H1 (cell line): ENCODE results near the gene SCART1. TPM values are rescaled to one million over a fixed set of nuclear protein-coding genes. Genes with fewer than 3 reads are reported as not detected.

Experiments
- CTCF ChIA-PET: fragments of 300-600 bp; sonication (Branson Sonifier 250); formaldehyde crosslinking; loops from one replicate; lab custom pipeline; 2021; ENCODE audit not compliant: partially characterized antibody; lab: Charles Lee
- POLR2A ChIA-PET: fragments of 300-600 bp; sonication (Branson Sonifier 250); formaldehyde crosslinking; loops from one replicate; lab custom pipeline; 2021; ENCODE audit warnings: inconsistent platforms; ENCODE audit not compliant: partially characterized antibody; lab: Charles Lee
- DNase-seq, 2 experiments: peaks; one replicate each; pipeline versions ENCODE4 v3.0.0 to v3.0.0-alpha.2; 2010 to 2022; ENCODE audit warnings: low spot score in 2 of 2, low read depth in 1 of 2, mixed read lengths in 1 of 2
- FAIRE-seq: peaks from 2 replicates; lab custom pipeline; 2011; peaks lifted over from hg19 to GRCh38; lab: Jason Lieb, UNC
- H2AFZ ChIP-seq: 2 replicates; pipeline ENCODE4 v1.8.1; 2012; ENCODE audit warnings: low read length, inconsistent platforms
- H2AK5ac ChIP-seq: 2 replicates; pipeline ENCODE4 v1.6.1; 2013; ENCODE audit warnings: low read depth, low read length
- H2BK120ac ChIP-seq: replicated peaks from 2 replicates; pipeline ENCODE3; 2013; ENCODE audit warnings: low read depth, low read length, inconsistent platforms
- H2BK12ac ChIP-seq: 2 replicates; pipeline ENCODE4 v1.6.1; 2013; ENCODE audit warnings: low read depth, low read length
- H2BK15ac ChIP-seq: 2 replicates; pipeline ENCODE4 v1.6.1; 2013; ENCODE audit warnings: low read length
- H2BK20ac ChIP-seq: 2 replicates; pipeline ENCODE4 v1.6.1; 2013; ENCODE audit warnings: low read length
- H2BK5ac ChIP-seq: 2 replicates; pipeline ENCODE4 v1.6.1; 2013; ENCODE audit warnings: low read depth, low read length
- H3K14ac ChIP-seq: 2 replicates; pipeline ENCODE4 v1.6.1; 2013; ENCODE audit warnings: inconsistent platforms; ENCODE audit not compliant: insufficient read length
- H3K18ac ChIP-seq: 2 replicates; pipeline ENCODE4 v1.6.1; 2013; ENCODE audit warnings: low read length; ENCODE audit errors: extremely low read depth
- H3K23ac ChIP-seq: 2 replicates; pipeline ENCODE4 v1.6.1; 2013; ENCODE audit warnings: inconsistent platforms; ENCODE audit not compliant: insufficient read length
- H3K23me2 ChIP-seq: 2 replicates; pipeline ENCODE4 v1.6.1; 2013; ENCODE audit warnings: low read depth, low read length
- H3K27ac ChIP-seq: 2 replicates; pipeline ENCODE4 v1.6.1; 2011; ENCODE audit warnings: low read depth, low read length, inconsistent platforms
- H3K27me3 ChIP-seq, 4 experiments: replicated peaks in 1 of 4; 1 replicate in 1 of 4; 2 replicates in 3 of 4; pipeline versions ENCODE4 v1.6.1 to v1.8.1; 2011 to 2013; ENCODE audit warnings: low read length in 3 of 4, mild to moderate bottlenecking in 3 of 4, inconsistent platforms in 2 of 4, mixed read lengths in 2 of 4, moderate library complexity in 1 of 4; ENCODE audit not compliant: control insufficient read depth in 3 of 4, insufficient read depth in 3 of 4; ENCODE audit errors: extremely low read depth in 1 of 4
- H3K36me3 ChIP-seq, 4 experiments: 2 replicates each; pipeline versions ENCODE4 v1.6.1 to v1.8.1; 2011 to 2013; ENCODE audit warnings: mild to moderate bottlenecking in 4 of 4, low read length in 3 of 4, moderate library complexity in 2 of 4, control low read depth in 1 of 4, inconsistent platforms in 1 of 4; ENCODE audit not compliant: insufficient read depth in 4 of 4, control insufficient read depth in 2 of 4
- H3K4ac ChIP-seq: replicated peaks from 2 replicates; pipeline ENCODE3; 2013; ENCODE audit warnings: low read length, low read depth, mixed read lengths, inconsistent platforms; ENCODE audit not compliant: insufficient read length
- H3K4me1 ChIP-seq, 4 experiments: replicated peaks in 1 of 4; 1 replicate in 1 of 4; 2 replicates in 3 of 4; pipeline versions ENCODE4 v1.6.1 to v1.8.1; 2011 to 2013; ENCODE audit warnings: low read length in 3 of 4, inconsistent platforms in 2 of 4, mixed read lengths in 1 of 4; ENCODE audit not compliant: insufficient read depth in 4 of 4, control insufficient read depth in 3 of 4
- H3K4me2 ChIP-seq, 2 experiments: 2 replicates each; pipeline versions ENCODE4 v1.6.1 to v1.8.1; 2011 to 2013; ENCODE audit warnings: low read depth in 2 of 2, low read length in 2 of 2, control low read depth in 1 of 2, inconsistent platforms in 1 of 2, mild to moderate bottlenecking in 1 of 2; ENCODE audit not compliant: insufficient read depth in 1 of 2
- H3K4me3 ChIP-seq, 4 experiments: fragments of 200-600, 300-600 bp in 1 of 4; sonication (generic), shearing (Covaris generic), sonication (Bioruptor Twin) in 1 of 4; 2 replicates each; pipeline versions ENCODE4 v1.5.1 to v1.8.1; 2011 to 2016; ENCODE audit warnings: low read length in 4 of 4, low read depth in 3 of 4, control low read depth in 2 of 4, inconsistent platforms in 2 of 4, mild to moderate bottlenecking in 2 of 4, mixed read lengths in 1 of 4, moderate library complexity in 1 of 4; ENCODE audit not compliant: insufficient read depth in 2 of 4; ENCODE audit errors: extremely low read depth in 1 of 4
- H3K56ac ChIP-seq: replicated peaks from 2 replicates; pipeline ENCODE3; 2013; ENCODE audit warnings: low read depth, mild to moderate bottlenecking, mixed read lengths, low read length, inconsistent platforms; ENCODE audit not compliant: insufficient read length
- H3K79me1 ChIP-seq: 2 replicates; pipeline ENCODE4 v1.6.1; 2013; ENCODE audit warnings: low read depth, low read length, control low read depth
- H3K79me2 ChIP-seq, 2 experiments: 2 replicates each; pipeline versions ENCODE4 v1.6.1 to v1.8.1; 2012 to 2013; ENCODE audit warnings: low read length in 2 of 2, mild to moderate bottlenecking in 2 of 2, inconsistent platforms in 1 of 2; ENCODE audit not compliant: insufficient read depth in 2 of 2, control insufficient read depth in 1 of 2
- H3K9ac ChIP-seq, 4 experiments: replicated peaks in 1 of 4; 1 replicate in 1 of 4; 2 replicates in 3 of 4; pipeline versions ENCODE4 v1.6.1 to v1.8.1; 2011 to 2013; ENCODE audit warnings: low read depth in 3 of 4, low read length in 3 of 4, control low read depth in 2 of 4, mild to moderate bottlenecking in 2 of 4, moderate library complexity in 2 of 4, inconsistent platforms in 1 of 4; ENCODE audit errors: extremely low read depth in 1 of 4
- H3K9me3 ChIP-seq, 2 experiments: 2 replicates each; pipeline versions ENCODE4 v1.6.1 to v1.8.1; 2012 to 2013; ENCODE audit warnings: mild to moderate bottlenecking in 2 of 2, moderate library complexity in 2 of 2, control low read depth in 1 of 2, inconsistent platforms in 1 of 2, low read depth in 1 of 2, low read length in 1 of 2, mixed read lengths in 1 of 2; ENCODE audit not compliant: insufficient read depth in 2 of 2
- H4K20me1 ChIP-seq, 2 experiments: replicated peaks in 1 of 2; 2 replicates each; pipeline versions ENCODE3 to v1.8.1; 2011 to 2013; ENCODE audit warnings: inconsistent platforms in 2 of 2, low read length in 2 of 2, mild to moderate bottlenecking in 1 of 2; ENCODE audit not compliant: insufficient read depth in 2 of 2, control insufficient read depth in 1 of 2
- H4K5ac ChIP-seq: 2 replicates; pipeline ENCODE4 v1.6.1; 2013; ENCODE audit warnings: low read length, low read depth, mixed read lengths, inconsistent platforms; ENCODE audit not compliant: insufficient read length
- H4K8ac ChIP-seq: 2 replicates; pipeline ENCODE4 v1.8.0; 2013; ENCODE audit warnings: mild to moderate bottlenecking, moderate library complexity, low read length, inconsistent platforms; ENCODE audit not compliant: insufficient read depth; ENCODE audit errors: extremely low read depth
- H4K91ac ChIP-seq: replicated peaks from 2 replicates; pipeline ENCODE3; 2013; ENCODE audit warnings: low read length, mixed read lengths, inconsistent platforms; ENCODE audit not compliant: insufficient read length
- ATF2 ChIP-seq: IDR thresholded peaks from 2 replicates; pipeline ENCODE4 v1.6.1; 2012; ENCODE audit warnings: low read length, inconsistent platforms
- BRCA1 ChIP-seq: IDR thresholded peaks from 2 replicates; pipeline ENCODE4 v1.6.1; 2012; ENCODE audit warnings: low read depth, low read length, improper control_type of control experiment
- CTBP2 ChIP-seq: IDR thresholded peaks from 2 replicates; pipeline ENCODE4 v1.7.0; 2011; ENCODE audit warnings: borderline replicate concordance, mild to moderate bottlenecking, moderate library complexity, mixed read lengths, low read length; ENCODE audit not compliant: insufficient read depth, insufficient read length
- FOSL1 ChIP-seq: IDR thresholded peaks from 2 replicates; pipeline ENCODE4 v1.6.1; 2011; ENCODE audit warnings: mild to moderate bottlenecking, low read depth, low read length, moderate library complexity; ENCODE audit not compliant: insufficient read depth
- RAD21 ChIP-seq, 2 experiments: IDR thresholded peaks in 1 of 2; conservative IDR thresholded peaks in 1 of 2; 2 replicates each; pipeline ENCODE4 v1.6.1; 2011; ENCODE audit warnings: low read depth in 2 of 2, low read length in 2 of 2, improper control_type of control experiment in 1 of 2, inconsistent platforms in 1 of 2, mild to moderate bottlenecking in 1 of 2, moderate library complexity in 1 of 2
- SAP30 ChIP-seq: fragments of 300-600 bp; sonication (generic); IDR thresholded peaks from 2 replicates; pipeline ENCODE4 v1.7.1; 2012; ENCODE audit warnings: low read length, moderate library complexity, mild to moderate bottlenecking, inconsistent platforms; ENCODE audit not compliant: insufficient read depth, insufficient replicate concordance
- TCF12 ChIP-seq: IDR thresholded peaks from 2 replicates; pipeline ENCODE4 v1.6.1; 2011; ENCODE audit warnings: low read depth, mild to moderate bottlenecking, low read length
- TEAD4 ChIP-seq: IDR thresholded peaks from 2 replicates; pipeline ENCODE4 v1.6.1; 2012; ENCODE audit warnings: low read depth, low read length, inconsistent platforms, mixed read lengths
- WGBS, 2 experiments: shearing (Covaris generic) in 1 of 2; methylation state at CpG; one replicate each; pipeline versions ENCODE4 v1.1.6 to v1.1.7; 2013 to 2015; ENCODE audit warnings: low lambda C conversion rate in 2 of 2, mixed read lengths in 2 of 2, inconsistent platforms in 1 of 2, low coverage in 1 of 2, missing lambda C conversion rate in 1 of 2; ENCODE audit not compliant: insufficient replicate concordance in 2 of 2, insufficient coverage in 1 of 2, insufficient read length in 1 of 2; ENCODE audit errors: extremely low coverage in 1 of 2, missing lambda C conversion rate in 1 of 2; 5-methylcytosine and 5-hydroxymethylcytosine counted together
- polyA plus RNA-seq, 7 experiments: library from polyadenylated mRNA; depleted of rRNA in 3 of 7; stranded (reverse) in 5 of 7; unstranded in 2 of 7; fragments of >200 nt in 5 of 7; fragments of 200-250 nt in 2 of 7; gene quantifications; 1 replicate in 5 of 7; 2 replicates in 1 of 7; 4 replicates in 1 of 7; pipeline versions ENCODE4 v1.2.1 to v1.2.3, GENCODE V29; 2011 to 2013; ENCODE audit warnings: missing spikeins in 2 of 7, mixed read lengths in 2 of 7
- total RNA-seq: library from RNA; stranded (reverse); fragmentation: NEBNext Ultra II Directional; extraction: Animal tissue kit (Norgen Biotek cat#: 25700); gene quantifications from 2 replicates; pipeline ENCODE4 v1.2.1, GENCODE V29; 2021

SCART1 gene
- total and polyA plus RNA-seq, 2 of the 8 experiments (the other 6 are each of a cell fraction or from before 2014, with no cell fraction given), result 0.14 to 0.19 TPM

GRCh38 chr10:133474665-133475424 lies 21.1 kb downstream of the SCART1 start:
- no peak overlapping the region for H3K23ac ChIP-seq
- no peaks in the 10 kb centered on the region for H3K4me1 ChIP-seq
- ChIA-PET CTCF (no interaction called here), POLR2A (no interaction called here)
- H4K8ac ChIP-seq, result no peak overlapping the region
- no peak overlapping the region for H3K18ac ChIP-seq
- H3K4me3 ChIP-seq, result no peak overlapping the region
- no peak for DNase-seq
- no peaks in the 10 kb centered on the region for H3K36me3 ChIP-seq
- H3K4me2 ChIP-seq, result no peak overlapping the region
- no peak overlapping the region for H3K27ac ChIP-seq
- H3K9ac ChIP-seq, result no peak overlapping the region
- H2AK5ac ChIP-seq, result no peak overlapping the region
- no peaks in the 10 kb centered on the region for H3K79me1 ChIP-seq
- H4K20me1 ChIP-seq, result no peaks in the 10 kb centered on the region
- no peaks in the 10 kb centered on the region for H3K23me2 ChIP-seq
- H2BK15ac ChIP-seq, result no peak overlapping the region
- no peaks in the 10 kb centered on the region for H3K79me2 ChIP-seq
- no peak overlapping the region for H4K5ac ChIP-seq
- no peak overlapping the region for H3K56ac ChIP-seq
- FAIRE-seq, result no peak
- H3K4ac ChIP-seq, result no peak overlapping the region
- 76% methylated on average over 12 of the region's 12 CpGs; no CpG with 5 or more reads in 1 of the 2 experiments for WGBS, 2 experiments
- TF ChIP-seq TCF12 (no peak), BRCA1 (no peak), CTBP2 (no peak), RAD21 (IDR thresholded peaks at IDR 0.05 in 1 of 2, conservative IDR thresholded peaks at IDR 0.05 in 1 of 2; ENCODE audit: low read depth in 2 of 2, low read length in 2 of 2) (no peak), ATF2 (no peak), FOSL1 (no peak), TEAD4 (no peak), SAP30 (no peak)
- H2AFZ ChIP-seq, result no peak overlapping the region
- no peak overlapping the region for H3K14ac ChIP-seq
- H2BK120ac ChIP-seq, result no peak overlapping the region
- H4K91ac ChIP-seq, result no peak overlapping the region
- H3K27me3 ChIP-seq, result no peaks in the 10 kb centered on the region
- H2BK20ac ChIP-seq, result no peak overlapping the region
- H2BK12ac ChIP-seq, result no peak overlapping the region
- H2BK5ac ChIP-seq, result no peak overlapping the region
- H3K9me3 ChIP-seq, result peaks cover 48 to 72% of the 10 kb centered on the region in 2 experiments
